ENCODE measurements around the gene HCAR3.

- TF ChIP-seq CTCF (IDR thresholded peaks at IDR 0.05; ENCODE audit: insufficient read depth, low read length) (no peak), POLR2AphosphoS5 (IDR thresholded peaks at IDR 0.05; ENCODE audit: low read depth) (peak; percentile 86), GABPA (IDR thresholded peaks at IDR 0.05; ENCODE audit: low read depth) (no peak), REST (IDR thresholded peaks at IDR 0.05; ENCODE audit: insufficient replicate concordance, low read depth) (no peak)
Observed at GRCh38 chr12:122681814-122682213, 34.8 kb downstream of the HCAR3 start.

Data from HL-60 (cell line).